NB4 (cell line): Measurements from ENCODE around the gene C5orf63.

Experiments used
- DNase-seq: peaks from one replicate; pipeline ENCODE4 v3.0.0; 2010; ENCODE audit warnings: low read depth
- H3K4me3 ChIP-seq: one replicate; pipeline ENCODE4 v1.5.1; 2011; ENCODE audit warnings: mild to moderate bottlenecking, low read depth, low read length, moderate library complexity
- CTCF ChIP-seq: IDR thresholded peaks from one replicate; pipeline ENCODE4 v1.5.1; 2012; ENCODE audit warnings: low read depth, low read length
- MAX ChIP-seq: IDR thresholded peaks from 2 replicates; pipeline ENCODE4 v1.6.1; 2011; ENCODE audit warnings: low read depth, low read length
- MYC ChIP-seq: IDR thresholded peaks from 2 replicates; pipeline ENCODE4 v1.6.1; 2011; ENCODE audit warnings: low read depth, low read length
- POLR2A ChIP-seq: IDR thresholded peaks from 2 replicates; pipeline ENCODE4 v1.6.1; 2011; ENCODE audit warnings: mild to moderate bottlenecking; ENCODE audit not compliant: insufficient read length; ENCODE audit errors: extremely low read depth

C5orf63 gene

GRCh38 chr5:127083711-127084110 lies 10.4 kb upstream of the C5orf63 start:
- H3K4me3 ChIP-seq: no peak overlapping the region
- DNase-seq: no peak
- TF ChIP-seq CTCF: no peak
- no peak for TF ChIP-seq MYC
- TF ChIP-seq POLR2A: no peak
- no peak for TF ChIP-seq MAX

- DNase-seq: peak; percentile 71
- TF ChIP-seq CTCF (no peak), MYC (no peak), MAX (no peak), POLR2A (no peak)
- H3K4me3 ChIP-seq: no peak overlapping the region
Observed at GRCh38 chr5:127079994-127080491, 6.7 kb upstream of the C5orf63 start.

GRCh38 chr5:127077366-127077765 lies 4.1 kb upstream of the C5orf63 start:
- H3K4me3 ChIP-seq: no peak overlapping the region
- no peak for TF ChIP-seq MYC
- no peak for TF ChIP-seq CTCF
- TF ChIP-seq MAX: no peak
- no peak for TF ChIP-seq POLR2A
- DNase-seq: no peak

GRCh38 chr5:127076315-127077129 lies 3.2 kb upstream of the C5orf63 start:
- no peak overlapping the region for H3K4me3 ChIP-seq
- no peak for DNase-seq
- no peak for TF ChIP-seq CTCF
- TF ChIP-seq MAX: no peak
- no peak for TF ChIP-seq MYC
- TF ChIP-seq POLR2A: no peak

- H3K4me3 ChIP-seq: no peak overlapping the region
- TF ChIP-seq POLR2A (no peak), CTCF (no peak)
- DNase-seq: no peak
Observed at GRCh38 chr5:127074466-127074865, 1.2 kb upstream of the C5orf63 start.

GRCh38 chr5:127070243-127070642 lies 3.1 kb downstream of the C5orf63 start:
- DNase-seq: no peak
- TF ChIP-seq POLR2A: no peak

More at GRCh38 chr5:127070243-127070642, 3.1 kb downstream of the C5orf63 start:
- H3K4me3 ChIP-seq: no peak overlapping the region
